Measurements from ENCODE around the gene SLC1A2.

Gene SLC1A2

DNA sequence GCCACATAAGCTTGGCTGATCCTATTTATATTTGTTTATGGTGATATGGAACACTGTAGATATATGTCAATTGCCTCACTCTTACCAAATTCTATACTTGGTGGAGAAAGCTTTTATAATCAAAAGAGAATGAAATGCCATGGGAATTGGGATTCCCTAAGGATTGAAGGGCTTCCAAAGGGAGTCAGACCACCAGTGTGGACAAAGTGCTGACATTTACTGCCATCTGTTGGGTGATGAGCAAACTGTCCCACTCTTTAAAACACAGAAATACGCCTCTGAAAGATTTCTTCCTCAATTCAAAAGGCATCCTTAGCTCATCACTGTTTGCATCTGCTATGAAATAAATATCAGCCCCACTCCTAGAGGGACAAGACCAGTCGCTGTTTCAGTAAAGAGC lies 7.1 kb downstream of the SLC1A2 start:
- DNase-seq, result no peak

DNA sequence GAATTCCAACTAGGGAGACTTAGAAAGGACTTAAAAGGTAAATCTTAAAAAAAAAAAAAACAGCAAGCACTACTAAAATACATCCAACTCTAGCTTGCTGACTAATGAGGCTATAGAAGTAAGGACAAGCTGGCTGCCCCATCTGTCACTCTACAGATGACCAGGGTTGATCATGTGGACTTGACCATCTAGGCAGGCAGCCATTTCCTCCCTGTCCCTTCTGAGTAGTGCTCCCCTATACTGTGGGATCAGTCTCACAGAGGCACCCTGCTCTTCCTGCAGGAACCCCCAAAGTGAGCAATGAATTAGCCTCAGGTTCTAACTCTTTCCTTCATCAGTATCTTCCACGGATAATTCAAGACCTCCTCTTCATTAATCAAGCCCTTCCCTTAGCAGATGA lies 12.3 kb downstream of the SLC1A2 start:
- DNase-seq, result no peak

DNA sequence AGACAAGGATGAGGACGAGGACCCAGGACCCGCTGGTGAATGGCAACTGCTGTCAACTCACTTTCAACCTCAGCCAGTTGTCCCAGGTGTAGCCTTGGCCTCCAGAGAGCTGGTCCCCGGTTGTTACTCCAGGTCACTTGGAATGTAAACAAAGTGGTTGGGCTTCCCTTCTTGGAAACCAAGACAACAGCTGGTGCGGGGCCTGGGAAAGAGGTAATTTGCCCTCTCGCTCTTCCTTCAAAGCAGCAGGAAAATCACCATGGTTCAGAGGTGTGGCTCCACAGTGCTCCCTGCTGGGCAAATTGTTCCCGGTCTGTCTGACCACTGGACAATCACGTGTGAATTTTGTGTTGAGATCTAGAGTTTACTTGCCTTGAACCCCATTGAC lies 15.0 kb downstream of the SLC1A2 start:
- DNase-seq, result peak; percentile 6

DNA sequence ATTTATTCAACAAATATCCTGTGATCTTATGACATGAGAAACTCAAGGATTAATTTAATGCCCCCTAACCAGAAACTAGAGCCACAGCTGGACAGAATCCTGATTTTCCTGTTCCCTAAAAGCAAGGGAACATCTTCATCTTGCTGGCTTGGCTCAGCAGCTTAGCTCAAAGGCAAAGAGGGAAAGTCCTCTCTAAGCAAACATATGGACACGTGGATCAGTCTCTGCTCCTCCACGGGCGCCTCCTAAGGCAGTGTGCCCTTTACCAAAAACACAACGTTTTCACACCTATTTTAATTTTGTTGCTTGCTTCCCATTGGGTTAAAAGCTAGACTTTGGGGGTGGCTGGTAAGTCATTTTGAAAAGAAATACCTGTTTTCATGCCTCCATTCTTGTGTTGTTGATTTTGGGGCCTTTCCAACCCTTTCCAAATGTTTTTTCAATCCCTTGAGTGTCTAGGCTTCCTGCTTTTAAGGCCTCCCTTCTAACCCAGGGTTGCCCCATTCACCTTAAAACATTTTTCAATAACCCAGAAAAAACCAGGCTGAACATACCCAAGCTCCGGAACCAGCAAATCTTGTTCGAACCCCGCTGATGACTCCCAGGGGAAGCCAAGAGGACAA lies 15.5 kb downstream of the SLC1A2 start:
- DNase-seq, result no peak

DNA sequence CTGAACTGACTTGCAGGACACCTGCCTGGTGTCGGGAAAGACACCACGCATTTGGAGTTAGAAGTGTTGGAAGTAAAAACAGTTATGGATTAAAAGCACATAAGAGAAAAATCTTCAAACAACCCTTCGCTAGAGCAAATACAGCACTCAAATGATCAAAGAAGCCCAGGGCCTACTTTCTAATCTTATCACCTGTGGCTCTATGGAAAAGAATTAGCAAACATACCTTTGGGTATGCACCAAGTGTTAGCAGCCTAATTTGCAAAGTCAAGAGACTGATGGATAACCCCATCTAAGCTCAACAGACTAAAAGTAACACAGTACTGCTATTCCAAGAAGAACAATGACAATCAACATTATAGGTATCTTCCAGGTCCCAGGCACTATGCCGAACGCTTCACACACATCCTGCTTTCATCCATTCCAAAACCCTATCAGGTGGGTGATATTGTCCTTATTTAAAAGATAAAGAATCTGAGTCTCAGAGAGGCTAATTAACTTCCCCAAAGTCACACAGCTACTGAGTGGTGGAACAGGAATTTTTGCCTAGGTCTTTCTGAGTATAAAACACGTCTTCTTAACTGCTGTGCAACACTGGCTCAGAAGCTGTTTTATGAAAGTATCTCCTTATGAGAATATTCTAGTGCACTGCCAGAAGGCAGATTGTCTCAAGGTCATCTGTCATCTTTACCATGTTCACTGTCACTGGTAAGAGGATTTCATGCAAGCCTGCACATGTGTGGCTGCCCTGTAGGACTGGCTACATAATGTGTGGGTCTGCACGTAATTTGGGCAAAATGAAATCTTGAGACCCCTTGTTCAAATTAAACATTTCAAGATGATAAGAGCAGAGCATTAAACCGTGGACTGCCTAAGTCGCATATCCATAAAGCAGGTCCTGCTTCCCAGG lies 16.4 kb downstream of the SLC1A2 start:
- DNase-seq, result no peak

DNA sequence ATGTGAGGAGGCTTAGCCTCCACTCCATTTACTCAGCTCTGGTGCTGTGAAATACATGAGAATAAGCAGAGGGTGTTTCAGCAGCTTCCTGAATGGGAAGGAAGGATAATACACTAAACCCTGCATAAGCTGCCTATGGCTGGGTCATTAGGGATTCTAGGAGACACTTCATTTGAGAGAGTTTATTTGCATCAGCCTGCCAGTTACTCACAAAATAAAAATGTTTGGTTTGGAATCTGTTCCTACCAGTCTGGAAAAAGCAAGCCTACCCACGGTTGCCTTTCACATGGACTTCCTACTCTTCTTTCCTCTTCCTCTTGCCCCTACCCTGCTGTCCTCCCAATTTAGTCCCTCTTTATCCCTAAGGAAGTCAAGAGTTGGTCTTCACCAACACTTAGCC lies 20.5 kb downstream of the SLC1A2 start:
- DNase-seq, result no peak

DNA sequence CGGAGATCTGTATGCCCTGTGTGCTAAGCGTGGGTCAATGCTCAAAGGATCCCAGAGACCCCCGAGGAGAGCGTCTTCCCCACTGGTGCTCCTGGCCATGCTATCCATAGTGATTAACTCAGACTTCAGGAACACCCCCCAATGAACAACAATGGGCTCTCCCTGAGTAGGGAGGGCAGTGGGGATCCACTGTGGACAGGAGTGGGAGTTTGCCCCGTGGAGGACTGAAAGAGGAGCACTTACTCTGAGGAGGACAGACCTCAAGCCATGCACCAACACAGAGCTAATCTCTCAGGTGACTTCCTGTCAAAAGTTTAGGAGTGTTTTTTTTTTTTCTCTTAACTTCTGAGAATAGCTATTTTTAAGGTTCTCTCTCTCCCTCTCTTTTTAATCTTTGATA lies 24.4 kb downstream of the SLC1A2 start:
- no peak for DNase-seq

DNA sequence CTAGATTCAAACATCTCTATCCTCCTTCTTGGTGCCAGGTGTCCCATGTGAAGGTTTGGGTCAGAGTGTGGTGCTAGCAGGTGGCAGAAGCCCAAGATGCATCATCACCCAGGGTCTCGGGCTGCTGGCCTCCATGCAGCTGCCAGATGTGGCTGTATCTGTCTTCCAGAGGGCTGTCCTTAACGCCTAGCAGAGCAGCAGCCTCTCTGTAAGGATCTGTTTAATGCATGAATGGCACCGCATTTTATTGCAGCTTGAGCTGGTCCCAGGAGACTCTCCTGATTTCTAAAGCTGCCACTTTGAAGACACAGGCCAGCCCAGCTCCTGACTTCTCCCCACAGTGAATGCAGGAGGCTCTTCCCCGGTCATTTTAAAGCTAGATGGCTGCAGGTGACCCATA lies 26.3 kb downstream of the SLC1A2 start:
- no peak for DNase-seq

DNA sequence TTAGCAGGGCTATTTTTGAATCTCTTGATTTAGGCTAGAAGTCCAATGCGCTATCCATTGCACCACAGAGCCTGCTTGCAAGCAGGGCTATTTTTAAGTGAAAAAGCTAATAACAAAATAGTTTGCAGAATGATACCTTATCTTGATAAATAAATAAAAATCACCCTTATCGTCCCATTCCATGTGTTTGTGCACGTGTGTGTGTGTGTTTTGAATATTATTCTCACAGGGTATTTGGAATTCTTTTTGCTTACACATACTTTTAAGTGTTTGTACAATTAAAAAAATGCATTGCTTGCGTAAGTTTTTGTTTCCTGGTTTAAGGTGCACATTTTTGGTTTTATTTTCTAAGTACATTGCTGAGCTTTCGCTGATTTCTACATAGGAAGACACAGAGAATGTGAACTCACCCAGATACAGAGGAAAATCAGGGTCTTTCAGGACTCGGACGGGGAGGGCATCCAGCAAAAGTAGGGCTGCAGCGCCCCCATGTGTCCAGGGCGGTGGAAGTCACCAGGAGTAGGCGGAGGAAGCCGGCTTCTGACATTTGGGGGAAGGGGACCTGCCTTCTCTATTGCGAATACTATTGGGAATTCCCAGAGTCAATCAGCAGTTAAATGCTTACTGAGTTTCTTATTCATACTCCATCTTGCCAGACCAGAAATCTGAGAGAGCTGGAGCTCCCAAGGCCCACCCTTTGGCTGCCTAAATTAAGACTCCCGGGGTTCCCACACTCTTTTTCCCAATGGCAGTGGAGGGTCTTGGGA lies 27.3 kb downstream of the SLC1A2 start:
- DNase-seq, result peak; percentile 60

DNA sequence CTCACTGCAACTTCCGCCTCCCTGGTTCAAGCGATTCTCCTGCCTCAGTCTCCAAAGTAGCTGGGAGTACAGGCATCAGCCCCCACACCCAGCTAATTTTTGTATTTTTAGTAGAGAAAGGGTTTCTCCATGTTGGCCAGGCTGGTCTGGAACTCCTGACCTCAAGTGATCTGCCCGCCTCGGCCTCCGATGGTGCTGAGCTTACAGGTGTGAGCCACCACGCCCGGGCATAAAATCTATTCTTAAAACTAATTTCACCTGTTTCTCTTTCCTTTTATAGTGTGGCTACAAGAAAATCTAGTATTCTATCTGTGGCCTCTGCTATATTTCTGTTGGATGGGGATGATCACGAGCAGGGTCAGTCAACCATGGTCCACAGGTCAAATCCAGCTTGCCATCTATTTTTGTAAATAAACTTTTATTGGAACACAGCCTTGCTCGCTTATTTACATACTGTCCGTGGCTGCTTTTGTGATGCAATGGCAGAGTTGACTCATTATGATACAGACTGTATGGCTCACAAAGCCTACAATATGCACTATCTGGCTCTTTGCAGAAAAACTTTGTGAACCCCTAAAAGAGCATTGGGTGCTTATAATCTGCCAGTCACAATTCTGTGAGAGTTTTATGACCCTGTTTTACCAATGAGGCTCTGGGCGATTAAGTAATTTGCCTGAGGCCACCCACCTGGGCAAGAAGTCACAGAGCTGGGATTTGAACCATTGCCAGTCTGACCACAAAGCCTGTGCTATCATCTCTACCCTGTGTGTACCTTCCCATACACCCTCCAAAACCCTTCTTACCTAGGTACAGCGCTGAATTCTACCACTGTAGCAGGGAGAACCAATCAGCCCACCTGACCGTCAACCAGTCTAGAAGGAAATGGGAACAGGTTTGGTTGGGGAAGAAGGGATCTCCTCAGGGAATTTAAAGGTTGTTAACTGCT lies 28.3 kb downstream of the SLC1A2 start:
- peak; percentile 67 for DNase-seq

DNA sequence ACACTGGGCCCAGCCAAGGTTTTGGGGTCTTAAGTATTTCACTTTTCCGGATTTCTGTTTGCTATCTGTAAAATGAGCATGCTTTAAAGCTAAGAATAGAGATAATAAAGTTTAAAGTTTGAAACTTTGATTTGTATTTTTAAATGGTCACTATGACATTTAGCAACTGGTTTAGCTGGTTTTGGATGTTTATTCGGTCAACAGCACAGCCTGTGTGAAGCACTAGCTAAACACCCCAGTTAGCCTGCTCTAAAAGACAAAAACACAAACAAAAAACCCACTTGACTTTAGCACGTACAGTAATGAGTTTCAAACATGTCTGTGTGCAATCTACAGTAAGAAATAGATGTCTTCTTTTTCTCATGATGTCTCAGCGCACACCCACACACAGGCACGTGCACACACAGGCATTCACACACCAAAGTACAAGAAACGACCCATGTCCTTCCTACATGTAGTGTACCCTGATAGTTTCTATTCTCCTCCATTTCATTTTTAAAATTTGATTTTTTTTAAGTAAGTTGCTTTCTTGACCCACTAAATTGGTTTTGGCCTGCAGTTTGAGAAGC lies 29.4 kb downstream of the SLC1A2 start:
- DNase-seq, result no peak

DNA sequence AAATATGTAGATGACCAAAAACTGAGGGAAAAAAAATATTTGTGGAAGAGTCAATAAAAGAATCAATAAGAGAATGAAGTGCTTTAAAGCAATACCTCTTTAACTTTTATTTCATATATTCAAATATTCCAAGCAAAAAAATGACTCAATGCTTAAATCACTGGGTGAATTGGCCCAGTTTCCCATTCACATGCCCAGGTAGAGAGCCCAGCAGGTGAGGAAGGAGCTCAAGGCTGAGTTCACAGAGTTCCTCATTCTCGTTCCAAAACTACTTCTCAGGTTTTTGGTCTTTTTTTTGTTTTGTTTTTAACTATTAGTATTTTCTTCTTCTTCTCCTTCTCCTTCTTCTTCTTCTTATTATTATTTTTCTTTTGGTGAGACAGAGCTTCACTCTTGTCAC lies 30.2 kb downstream of the SLC1A2 start:
- no peak for DNase-seq

DNA sequence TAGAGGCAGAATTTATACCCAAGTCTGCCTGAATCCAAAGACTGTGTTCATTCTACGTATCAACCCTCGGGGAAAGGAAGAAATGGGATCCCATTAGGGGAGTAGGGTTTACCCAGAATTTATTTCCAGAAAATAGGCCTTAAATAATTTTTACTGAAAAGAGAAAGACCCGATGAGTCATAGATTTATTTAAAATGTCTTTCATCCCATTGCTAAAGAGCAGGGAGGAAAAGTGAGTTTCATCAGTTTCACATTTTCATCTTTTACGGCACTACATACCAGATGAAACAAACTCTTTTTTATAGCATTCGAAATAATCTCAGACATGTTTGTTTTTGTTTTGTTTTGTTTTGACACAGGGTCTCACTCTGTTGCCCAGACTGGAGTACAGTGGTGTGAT lies 31.3 kb downstream of the SLC1A2 start:
- DNase-seq, result no peak

DNA sequence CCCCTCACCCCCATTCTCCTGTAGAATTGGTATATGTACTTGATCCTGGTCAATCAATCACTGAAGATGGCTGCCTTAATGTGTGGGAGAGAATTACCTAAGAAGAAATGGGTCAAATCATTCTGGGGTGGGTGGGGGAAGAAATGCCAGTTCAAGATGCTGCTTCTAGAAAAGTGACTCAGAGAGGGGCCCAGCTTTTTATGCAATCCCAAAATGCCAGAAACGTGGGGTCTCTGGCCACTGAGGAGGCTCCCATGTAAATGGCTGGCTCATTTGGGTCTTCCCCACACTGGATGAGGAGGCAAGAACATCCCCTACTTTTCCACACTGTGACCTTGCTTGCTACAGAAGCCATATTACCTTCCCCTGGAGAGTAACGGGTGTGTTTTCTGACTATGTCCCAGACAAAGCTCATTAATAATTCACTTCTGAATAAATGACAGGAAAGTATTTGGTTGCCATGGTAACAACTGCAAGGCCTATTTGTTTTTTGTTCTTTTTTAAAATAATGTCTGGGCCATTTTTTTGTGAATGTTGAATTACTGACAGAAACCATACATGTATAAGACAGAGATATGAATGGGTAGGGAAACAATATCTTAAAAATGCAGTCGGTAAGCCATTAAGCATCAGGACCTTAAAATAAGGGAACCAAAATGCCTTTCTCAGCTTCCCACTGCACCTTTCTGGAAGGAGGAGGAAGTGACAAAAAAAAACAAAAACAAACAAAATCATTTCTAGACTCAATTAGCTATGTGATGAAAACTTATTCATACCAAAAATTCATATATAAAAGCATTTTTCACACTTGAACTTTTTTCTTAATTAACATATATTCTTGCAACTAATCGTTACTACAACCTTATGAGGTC lies 32.0 kb downstream of the SLC1A2 start:
- DNase-seq, result no peak

DNA sequence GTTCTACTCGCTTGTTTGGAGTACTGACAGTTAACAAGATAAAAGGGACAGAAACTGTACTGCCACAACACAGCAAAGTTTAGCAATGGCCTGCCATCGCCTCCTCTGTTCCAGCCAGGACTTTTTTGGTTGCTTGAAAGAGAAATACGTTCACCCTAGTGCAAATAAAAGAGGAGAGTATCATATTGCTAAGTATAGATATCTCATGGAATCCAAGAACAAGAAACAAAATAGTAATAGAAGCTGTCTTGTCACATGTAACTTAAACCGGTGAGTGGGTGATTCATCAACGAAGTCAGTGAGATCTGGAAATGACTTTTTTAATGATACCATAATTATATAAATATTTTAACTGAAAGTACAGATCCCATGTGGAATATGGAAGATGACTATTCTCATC lies 35.4 kb downstream of the SLC1A2 start:
- DNase-seq, result no peak

DNA sequence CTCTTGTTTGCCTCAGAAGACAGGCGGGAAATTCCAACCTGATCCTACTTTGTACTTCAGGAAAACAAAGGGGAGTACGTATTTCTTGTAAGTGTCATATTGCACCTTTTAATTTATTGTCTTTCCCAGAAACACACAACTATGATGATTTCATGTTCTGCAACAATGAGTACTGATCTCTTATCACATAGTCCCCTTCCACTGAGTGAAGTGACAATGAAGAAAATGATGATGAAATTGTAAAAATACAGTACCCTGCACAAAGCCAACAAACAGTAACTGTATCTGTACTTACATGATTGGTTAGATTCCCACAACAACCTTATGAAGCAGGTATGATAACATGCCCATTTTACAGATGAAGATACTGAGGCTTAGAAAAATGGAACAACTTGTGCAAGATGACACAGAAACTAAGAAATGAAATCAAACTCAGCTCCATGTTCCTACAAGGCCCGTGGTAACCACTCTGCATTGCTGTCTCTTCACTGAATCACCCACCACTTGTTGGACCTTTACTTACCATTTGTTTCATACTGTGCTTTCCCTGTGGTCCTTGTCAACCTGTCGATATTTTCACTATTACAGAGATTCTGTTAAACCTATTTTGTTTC lies 37.5 kb downstream of the SLC1A2 start:
- no peak for DNase-seq

DNA sequence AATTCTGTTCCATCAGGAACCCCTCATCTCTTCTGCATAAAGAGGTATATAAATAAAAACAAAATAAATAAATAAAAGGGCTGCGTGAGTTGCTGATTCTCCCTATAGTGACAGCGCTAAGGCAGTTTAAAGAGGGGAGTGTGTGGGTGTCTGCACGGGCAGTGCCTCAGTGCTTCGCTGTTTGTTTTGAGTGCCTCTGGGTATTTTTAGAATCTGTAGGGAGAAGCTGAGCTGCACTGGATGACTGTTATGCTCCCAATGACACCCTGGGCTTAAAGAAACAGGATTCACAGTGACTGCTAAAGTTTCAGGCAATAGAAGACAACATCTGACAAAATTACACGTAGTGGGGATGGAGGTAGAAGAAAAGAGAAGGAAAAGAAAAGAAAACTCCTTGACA lies 38.8 kb downstream of the SLC1A2 start:
- no peak for DNase-seq

DNA sequence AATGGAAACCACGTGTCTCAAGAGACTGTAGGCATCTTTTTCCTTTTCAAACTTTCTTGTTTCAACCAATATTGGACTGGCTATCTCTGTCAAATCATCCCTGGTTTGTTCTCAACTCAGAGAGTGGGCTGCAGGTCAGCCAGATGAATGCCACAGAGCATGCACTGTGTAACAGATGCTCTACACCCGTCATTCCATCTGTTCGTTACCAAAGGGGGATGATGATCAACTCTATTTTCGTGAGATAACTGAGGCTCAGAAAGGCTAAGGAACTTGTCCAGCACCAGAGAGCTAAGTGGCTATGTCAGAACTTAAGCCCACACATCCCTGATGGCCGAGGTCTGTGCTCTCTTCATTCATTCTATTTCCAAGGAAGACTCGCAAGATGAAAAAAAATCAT lies 42.1 kb downstream of the SLC1A2 start:
- no peak for DNase-seq

DNA sequence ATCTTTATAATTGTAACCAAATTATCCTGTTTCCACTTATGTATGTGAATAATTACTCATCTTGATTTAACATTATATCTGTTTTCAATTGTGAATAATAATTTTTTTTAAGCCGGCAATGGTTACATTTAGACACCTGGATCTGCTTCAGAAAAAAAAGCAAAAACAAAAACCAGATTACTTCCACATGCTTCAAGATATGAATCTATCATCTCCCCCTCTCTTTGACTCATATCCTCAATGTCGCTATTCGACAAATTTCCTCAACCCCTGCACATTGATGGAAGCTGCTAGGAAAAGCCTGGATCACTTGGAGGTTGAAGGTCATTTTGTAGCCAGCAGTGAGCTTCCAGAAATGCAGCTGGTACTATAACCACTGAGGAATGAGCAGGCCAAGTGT lies 42.7 kb downstream of the SLC1A2 start:
- no peak for DNase-seq

DNA sequence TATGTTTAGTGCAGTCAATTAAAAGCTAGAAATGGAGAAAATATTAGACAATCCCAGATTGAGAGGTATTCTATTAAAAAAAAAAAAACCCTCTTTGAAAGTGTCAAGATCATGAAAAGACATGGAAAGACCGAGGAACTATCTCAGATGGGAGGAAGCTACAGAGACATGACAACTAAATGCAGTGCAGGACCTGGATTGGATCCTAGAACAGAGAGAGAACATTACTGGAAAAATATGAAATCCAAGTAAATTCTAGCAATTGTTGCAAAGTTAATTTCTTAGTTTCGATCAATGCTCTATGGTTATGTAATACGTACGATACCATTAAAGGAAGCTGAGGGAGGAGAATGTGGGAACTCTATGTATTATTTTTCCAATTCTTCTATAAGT lies 43.2 kb downstream of the SLC1A2 start:
- no peak for DNase-seq
